ENCODE results near the gene TSPAN32.

Gene TSPAN32

DNA sequence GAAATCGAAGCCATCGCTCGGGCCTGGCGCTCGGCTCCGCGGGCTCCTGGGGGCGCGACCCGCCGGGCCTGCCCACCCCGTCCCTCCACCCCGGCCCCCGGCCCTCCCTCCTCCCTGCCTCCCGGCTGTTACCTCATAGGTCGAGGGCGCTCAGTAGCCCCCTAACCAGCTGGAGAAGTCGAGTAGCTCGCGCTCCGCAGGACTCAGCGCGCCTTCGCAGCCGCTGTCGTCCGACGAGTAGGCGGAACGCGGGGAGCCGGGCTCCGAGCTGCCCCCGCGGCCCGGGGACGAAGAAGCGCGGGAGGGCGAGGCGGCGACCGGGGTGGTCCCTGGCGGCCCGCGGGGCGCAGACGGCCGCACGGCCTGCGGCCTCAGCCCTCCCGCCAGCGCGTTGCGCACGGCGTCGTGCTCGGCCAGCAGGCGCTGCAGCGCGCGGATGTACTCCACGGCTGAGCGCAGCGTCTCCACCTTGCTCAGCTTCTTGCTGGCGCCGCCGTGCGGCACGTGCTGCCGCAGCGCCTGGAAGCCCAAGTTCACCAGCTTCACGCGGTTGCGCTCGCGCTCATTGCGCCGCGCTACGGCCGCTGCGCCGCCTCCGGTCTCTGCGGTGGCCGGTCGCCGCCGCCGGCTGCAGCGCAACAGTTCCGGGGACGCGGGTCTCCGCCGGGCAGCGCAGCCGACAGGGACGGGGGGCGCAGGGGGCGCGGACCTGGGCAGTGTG lies 32.1 kb upstream of the TSPAN32 start:
- Histone ChIP-seq H3K79me2 (ENCODE audit: insufficient read depth, low read depth) (no peaks in the 10 kb centered on the region), H3K27me3 (ENCODE audit: insufficient read depth, low read depth) (peaks cover 39% of the 10 kb centered on the region), H3K36me3 (ENCODE audit: insufficient read depth) (no peaks in the 10 kb centered on the region), H3K9ac (no peak overlapping the region), H3K4me2 (no peak overlapping the region), H4K20me1 (ENCODE audit: insufficient read depth) (no peaks in the 10 kb centered on the region), H3K27ac (no peak overlapping the region), H3K4me1 (ENCODE audit: low read depth, poor library complexity, severe bottlenecking) (no peaks in the 10 kb centered on the region), H3K4me3 (IDR thresholded peaks at IDR 0.05; ENCODE audit: insufficient read depth, low read depth, low read length) (no peak overlapping the region), H2AFZ (ENCODE audit: low read depth) (no peak overlapping the region)
- TF ChIP-seq, protein P1, sequence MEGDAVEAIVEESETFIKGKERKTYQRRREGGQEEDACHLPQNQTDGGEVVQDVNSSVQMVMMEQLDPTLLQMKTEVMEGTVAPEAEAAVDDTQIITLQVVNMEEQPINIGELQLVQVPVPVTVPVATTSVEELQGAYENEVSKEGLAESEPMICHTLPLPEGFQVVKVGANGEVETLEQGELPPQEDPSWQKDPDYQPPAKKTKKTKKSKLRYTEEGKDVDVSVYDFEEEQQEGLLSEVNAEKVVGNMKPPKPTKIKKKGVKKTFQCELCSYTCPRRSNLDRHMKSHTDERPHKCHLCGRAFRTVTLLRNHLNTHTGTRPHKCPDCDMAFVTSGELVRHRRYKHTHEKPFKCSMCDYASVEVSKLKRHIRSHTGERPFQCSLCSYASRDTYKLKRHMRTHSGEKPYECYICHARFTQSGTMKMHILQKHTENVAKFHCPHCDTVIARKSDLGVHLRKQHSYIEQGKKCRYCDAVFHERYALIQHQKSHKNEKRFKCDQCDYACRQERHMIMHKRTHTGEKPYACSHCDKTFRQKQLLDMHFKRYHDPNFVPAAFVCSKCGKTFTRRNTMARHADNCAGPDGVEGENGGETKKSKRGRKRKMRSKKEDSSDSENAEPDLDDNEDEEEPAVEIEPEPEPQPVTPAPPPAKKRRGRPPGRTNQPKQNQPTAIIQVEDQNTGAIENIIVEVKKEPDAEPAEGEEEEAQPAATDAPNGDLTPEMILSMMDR (conservative IDR thresholded peaks at IDR 0.05; ENCODE audit: low read depth, low read length) = no peak

DNA sequence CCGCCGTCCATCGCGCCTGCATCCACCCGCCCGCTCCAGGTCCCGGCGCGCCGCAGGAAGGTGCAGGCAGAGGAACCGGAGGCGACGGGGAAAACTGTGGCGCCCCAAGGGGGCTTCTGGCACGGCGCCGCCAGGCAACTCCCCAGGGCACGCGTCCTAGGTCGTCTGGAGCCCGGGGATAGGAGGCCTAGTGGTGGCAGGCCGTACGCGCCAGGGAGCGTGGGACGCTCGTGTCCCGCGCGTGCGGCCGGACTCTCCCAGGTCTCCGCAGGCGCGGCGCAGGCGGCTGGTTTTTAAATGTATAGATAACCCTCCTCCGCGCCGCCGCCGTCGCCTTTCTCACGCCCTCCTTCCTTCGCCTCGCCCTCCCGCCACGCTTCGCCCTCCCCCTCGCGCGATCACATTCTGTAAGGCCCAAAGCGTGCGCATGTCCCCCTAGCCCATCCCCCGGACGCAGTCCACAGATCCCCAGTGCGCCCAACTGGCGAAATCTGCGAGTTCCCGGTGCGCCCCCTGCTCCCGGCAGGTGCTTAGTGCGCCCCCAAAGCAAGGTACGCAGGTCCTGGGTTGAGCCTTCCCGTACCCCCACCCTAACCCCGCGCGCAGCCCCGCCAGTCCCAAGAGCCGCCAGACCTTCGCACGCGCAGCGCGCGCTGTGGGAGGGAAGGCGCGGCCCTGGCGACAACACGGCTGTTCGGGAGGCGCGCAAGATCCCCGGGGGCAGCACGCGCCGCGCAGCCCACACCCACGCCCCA lies 31.3 kb upstream of the TSPAN32 start, which contains the start of gene ASCL2:
ASCL2 (minus strand) TSS at position 267 of the 755 bp plus-strand sequence; CDS start at position 11, 256 bp downstream.
- H3K4me1 ChIP-seq (ENCODE audit: low read depth, poor library complexity, severe bottlenecking) = no peaks in the 10 kb centered on the region
- no peak within 1 kb of the TSS for H3K4me2 ChIP-seq
- no peak within 1 kb of the TSS for H3K9ac ChIP-seq
- no peaks in the 10 kb centered on the region for H3K79me2 ChIP-seq (ENCODE audit: insufficient read depth, low read depth)
- peaks cover 39% of the 10 kb centered on the region for H3K27me3 ChIP-seq (ENCODE audit: insufficient read depth, low read depth)
- H4K20me1 ChIP-seq (ENCODE audit: insufficient read depth) = no peaks in the 10 kb centered on the region
- no peak within 1 kb of the TSS for H3K27ac ChIP-seq
- H2AFZ ChIP-seq (ENCODE audit: low read depth) = no peak within 1 kb of the TSS
- H3K4me3 ChIP-seq (IDR thresholded peaks at IDR 0.05; ENCODE audit: insufficient read depth, low read depth, low read length) = no peak within 1 kb of the TSS
- no peaks in the 10 kb centered on the region for H3K36me3 ChIP-seq (ENCODE audit: insufficient read depth)
- TF ChIP-seq, protein P1 (conservative IDR thresholded peaks at IDR 0.05; ENCODE audit: low read depth, low read length) = no peak

DNA sequence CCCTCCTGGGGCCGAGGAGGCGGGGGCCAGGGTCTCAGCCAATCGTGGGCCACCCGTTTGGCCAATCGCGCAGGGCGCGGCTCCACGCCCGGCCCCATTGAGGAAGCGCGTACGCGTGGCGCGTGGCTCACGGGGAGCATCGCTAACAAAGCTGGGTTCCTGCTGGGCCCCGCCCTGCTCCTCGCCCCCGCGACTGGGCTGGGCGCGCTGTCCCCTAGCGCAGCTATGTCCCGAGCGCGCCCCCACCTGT lies 30.8 kb upstream of the TSPAN32 start:
- H2AFZ ChIP-seq (ENCODE audit: low read depth) = no peak overlapping the region
- TF ChIP-seq, protein P1 (conservative IDR thresholded peaks at IDR 0.05; ENCODE audit: low read depth, low read length) = no peak
- H3K36me3 ChIP-seq (ENCODE audit: insufficient read depth) = no peaks in the 10 kb centered on the region
- H3K27ac ChIP-seq = no peak overlapping the region
- no peaks in the 10 kb centered on the region for H3K4me1 ChIP-seq (ENCODE audit: low read depth, poor library complexity, severe bottlenecking)
- H3K4me3 ChIP-seq (IDR thresholded peaks at IDR 0.05; ENCODE audit: insufficient read depth, low read depth, low read length) = no peak overlapping the region
- no peaks in the 10 kb centered on the region for H4K20me1 ChIP-seq (ENCODE audit: insufficient read depth)
- H3K79me2 ChIP-seq (ENCODE audit: insufficient read depth, low read depth) = no peaks in the 10 kb centered on the region
- no peak overlapping the region for H3K4me2 ChIP-seq
- peaks cover 39% of the 10 kb centered on the region for H3K27me3 ChIP-seq (ENCODE audit: insufficient read depth, low read depth)
- H3K9ac ChIP-seq = no peak overlapping the region

DNA sequence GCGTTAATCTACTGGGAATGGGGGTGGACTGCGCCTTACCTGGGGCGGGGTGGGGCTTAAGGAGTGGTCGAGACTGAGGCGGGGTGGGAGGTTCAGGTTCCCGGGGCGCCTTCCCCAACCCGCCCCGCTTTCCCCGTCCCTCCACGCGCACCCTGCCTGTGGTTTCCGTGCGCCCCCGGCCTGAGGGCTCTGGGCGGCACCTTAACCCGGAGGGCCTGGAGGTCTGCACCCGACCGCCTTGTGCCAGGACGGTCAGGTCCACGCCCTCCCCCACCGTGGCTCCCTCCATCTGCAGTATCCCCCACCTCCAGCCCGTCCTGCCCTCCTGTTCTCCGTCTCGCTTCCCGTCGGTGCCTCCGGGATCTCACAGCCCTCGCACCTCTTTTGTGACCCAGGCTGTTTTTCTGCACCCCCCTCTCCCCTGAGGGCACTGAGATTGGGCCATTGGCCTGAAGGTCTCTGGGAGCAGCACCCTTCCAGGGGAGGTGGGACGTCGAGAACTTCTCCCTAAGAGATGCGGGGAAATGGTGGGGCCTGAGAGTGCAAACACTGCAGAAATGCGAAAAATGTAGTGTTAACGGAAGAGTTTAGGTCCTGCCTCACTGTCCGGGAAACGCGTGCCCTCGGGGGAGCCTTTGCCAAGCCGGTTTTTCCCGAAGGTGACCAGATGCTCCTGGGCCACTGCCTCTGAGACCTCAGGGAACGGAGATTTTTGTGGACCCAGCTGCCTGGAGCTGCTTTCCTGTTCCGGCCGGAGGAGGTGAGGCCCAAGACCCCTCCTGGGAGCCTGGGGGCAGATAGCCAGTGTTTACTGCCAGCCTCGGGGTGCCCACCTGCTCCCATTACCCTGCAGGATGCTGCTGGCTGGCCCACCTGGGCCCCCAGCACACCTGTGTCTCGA lies 30.2 kb upstream of the TSPAN32 start:
- TF ChIP-seq, protein P1 (conservative IDR thresholded peaks at IDR 0.05; ENCODE audit: low read depth, low read length) = no peak
- Histone ChIP-seq H3K36me3 (ENCODE audit: insufficient read depth) (no peaks in the 10 kb centered on the region), H3K27ac (no peak overlapping the region), H3K4me1 (ENCODE audit: low read depth, poor library complexity, severe bottlenecking) (no peaks in the 10 kb centered on the region), H3K79me2 (ENCODE audit: insufficient read depth, low read depth) (no peaks in the 10 kb centered on the region), H4K20me1 (ENCODE audit: insufficient read depth) (no peaks in the 10 kb centered on the region), H2AFZ (ENCODE audit: low read depth) (no peak overlapping the region), H3K9ac (no peak overlapping the region), H3K4me2 (no peak overlapping the region), H3K4me3 (IDR thresholded peaks at IDR 0.05; ENCODE audit: insufficient read depth, low read depth, low read length) (no peak overlapping the region), H3K27me3 (ENCODE audit: insufficient read depth, low read depth) (peaks cover 41% of the 10 kb centered on the region)

All from KMS-11 (cell line).